OCI-LY1 (cell line): ENCODE results near the gene BRPF1.

Experiments
- H2AFZ ChIP-seq: fragments of 200-600 bp; sonication (generic), shearing (Covaris generic); 2 replicates; pipeline ENCODE4 v1.6.0; 2014; ENCODE audit warnings: antibody characterized with exemption, mild to moderate bottlenecking, low read length
- H3F3A ChIP-seq: fragments of 200-600 bp; sonication (generic), shearing (Covaris generic); 2 replicates; pipeline ENCODE4 v1.6.0; 2014; ENCODE audit warnings: mild to moderate bottlenecking, antibody characterized with exemption, low read length, moderate library complexity; ENCODE audit not compliant: insufficient read depth
- H3K27ac ChIP-seq: fragments of 200-600 bp; sonication (generic); 2 replicates; pipeline ENCODE4 v1.5.1; 2014; ENCODE audit warnings: low read length, mixed run types, mild to moderate bottlenecking, low read depth; ENCODE audit not compliant: poor library complexity, severe bottlenecking
- H3K27me3 ChIP-seq: fragments of 200-600 bp; sonication (generic); 2 replicates; pipeline ENCODE4 v1.6.0; 2014; ENCODE audit warnings: antibody characterized with exemption, mild to moderate bottlenecking, low read length, moderate library complexity; ENCODE audit not compliant: insufficient read depth
- H3K36me3 ChIP-seq: fragments of 200-600 bp; sonication (generic); 2 replicates; pipeline ENCODE4 v1.6.1; 2014; ENCODE audit warnings: mild to moderate bottlenecking, antibody characterized with exemption, low read length, moderate library complexity, mixed read lengths; ENCODE audit not compliant: insufficient read depth
- H3K4me1 ChIP-seq: fragments of 200-600 bp; sonication (generic); 2 replicates; pipeline ENCODE4 v1.5.1; 2014; ENCODE audit warnings: mild to moderate bottlenecking, low read length, moderate library complexity; ENCODE audit not compliant: insufficient read depth, severe bottlenecking
- H3K4me2 ChIP-seq: fragments of 200-600 bp; sonication (generic), shearing (Covaris generic); 2 replicates; pipeline ENCODE4 v1.6.1; 2014; ENCODE audit warnings: low read length
- H3K4me3 ChIP-seq: fragments of 200-600 bp; sonication (generic); 2 replicates; pipeline ENCODE4 v1.5.1; 2014; ENCODE audit warnings: low read length, low read depth, mild to moderate bottlenecking, mixed read lengths; ENCODE audit not compliant: poor library complexity, severe bottlenecking
- H3K79me2 ChIP-seq: fragments of 200-600 bp; shearing (Covaris generic); 2 replicates; pipeline ENCODE4 v1.6.1; 2016; ENCODE audit warnings: mixed run types, low read length, mixed read lengths; ENCODE audit not compliant: insufficient read depth
- H3K9ac ChIP-seq: fragments of 200-600 bp; sonication (generic), shearing (Covaris generic); 2 replicates; pipeline ENCODE4 v1.6.1; 2014; ENCODE audit warnings: mild to moderate bottlenecking, low read length, mixed read lengths
- H3K9me2 ChIP-seq: fragments of 200-600 bp; sonication (generic), shearing (Covaris generic); 2 replicates; pipeline ENCODE4 v1.6.1; 2014; ENCODE audit warnings: low read depth, mild to moderate bottlenecking, low read length, mixed read lengths
- H3K9me3 ChIP-seq: fragments of 200-600 bp; shearing (Covaris generic); 2 replicates; pipeline ENCODE4 v1.6.1; 2014; ENCODE audit warnings: low read length, mixed read lengths
- H4K20me1 ChIP-seq: fragments of 200-600 bp; sonication (generic), shearing (Covaris generic); 2 replicates; pipeline ENCODE4 v1.6.0; 2016; ENCODE audit warnings: mild to moderate bottlenecking, low read length; ENCODE audit not compliant: insufficient read depth
- EZH2 ChIP-seq: fragments of 200-600 bp; sonication (generic), shearing (Covaris generic); IDR thresholded peaks from 2 replicates; pipeline ENCODE4 v1.8.0; 2017; ENCODE audit warnings: borderline replicate concordance, mixed run types, mild to moderate bottlenecking, antibody characterized with exemption, low read length, moderate library complexity, mixed read lengths
- TF ChIP-seq, protein P1 (sequence below): fragments of 200-600 bp; sonication (generic), shearing (Covaris generic); IDR thresholded peaks from 2 replicates; pipeline ENCODE4 v1.5.1; 2017; ENCODE audit warnings: mild to moderate bottlenecking, antibody characterized with exemption, low read length, moderate library complexity, mixed read lengths

The BRPF1 gene

DNA sequence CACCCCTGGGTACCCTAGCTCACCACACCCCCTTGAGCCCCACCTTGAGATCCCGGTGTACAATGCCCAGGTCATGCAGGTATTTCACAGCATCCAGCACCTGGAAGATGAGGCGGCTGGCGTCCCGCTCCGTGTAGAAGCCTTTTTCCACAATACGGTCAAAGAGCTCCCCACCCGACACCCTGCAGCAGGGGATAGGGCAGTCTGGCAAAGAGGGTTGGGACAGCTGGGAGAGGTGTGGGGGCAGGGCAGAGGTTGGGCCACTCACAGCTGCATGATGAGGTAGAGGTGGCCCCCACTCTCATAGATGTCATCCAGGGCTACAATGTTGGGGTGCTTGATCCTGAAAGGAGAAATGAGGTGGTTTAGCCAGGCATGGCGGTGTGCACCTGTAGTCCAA, 31.3 kb downstream of the BRPF1 start:
- Histone ChIP-seq H3F3A (0 out of 2 replicates have a peak, but pooled peaks cover 6% of the 10 kb centered on the region), H3K79me2 (no peaks in the 10 kb centered on the region), H2AFZ (no peak overlapping the region), H3K9ac (no peak overlapping the region), H3K9me2 (no peaks in the 10 kb centered on the region), H3K27ac (no peak overlapping the region), H3K9me3 (no peaks in the 10 kb centered on the region), H3K4me3 (no peak overlapping the region), H3K36me3 (peaks cover 27% of the 10 kb centered on the region), H3K4me1 (no peaks in the 10 kb centered on the region), H4K20me1 (no peaks in the 10 kb centered on the region), H3K4me2 (no peak overlapping the region), H3K27me3 (no peaks in the 10 kb centered on the region)
- TF ChIP-seq, protein P1, sequence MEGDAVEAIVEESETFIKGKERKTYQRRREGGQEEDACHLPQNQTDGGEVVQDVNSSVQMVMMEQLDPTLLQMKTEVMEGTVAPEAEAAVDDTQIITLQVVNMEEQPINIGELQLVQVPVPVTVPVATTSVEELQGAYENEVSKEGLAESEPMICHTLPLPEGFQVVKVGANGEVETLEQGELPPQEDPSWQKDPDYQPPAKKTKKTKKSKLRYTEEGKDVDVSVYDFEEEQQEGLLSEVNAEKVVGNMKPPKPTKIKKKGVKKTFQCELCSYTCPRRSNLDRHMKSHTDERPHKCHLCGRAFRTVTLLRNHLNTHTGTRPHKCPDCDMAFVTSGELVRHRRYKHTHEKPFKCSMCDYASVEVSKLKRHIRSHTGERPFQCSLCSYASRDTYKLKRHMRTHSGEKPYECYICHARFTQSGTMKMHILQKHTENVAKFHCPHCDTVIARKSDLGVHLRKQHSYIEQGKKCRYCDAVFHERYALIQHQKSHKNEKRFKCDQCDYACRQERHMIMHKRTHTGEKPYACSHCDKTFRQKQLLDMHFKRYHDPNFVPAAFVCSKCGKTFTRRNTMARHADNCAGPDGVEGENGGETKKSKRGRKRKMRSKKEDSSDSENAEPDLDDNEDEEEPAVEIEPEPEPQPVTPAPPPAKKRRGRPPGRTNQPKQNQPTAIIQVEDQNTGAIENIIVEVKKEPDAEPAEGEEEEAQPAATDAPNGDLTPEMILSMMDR, result no peak
- no peak for TF ChIP-seq EZH2

DNA sequence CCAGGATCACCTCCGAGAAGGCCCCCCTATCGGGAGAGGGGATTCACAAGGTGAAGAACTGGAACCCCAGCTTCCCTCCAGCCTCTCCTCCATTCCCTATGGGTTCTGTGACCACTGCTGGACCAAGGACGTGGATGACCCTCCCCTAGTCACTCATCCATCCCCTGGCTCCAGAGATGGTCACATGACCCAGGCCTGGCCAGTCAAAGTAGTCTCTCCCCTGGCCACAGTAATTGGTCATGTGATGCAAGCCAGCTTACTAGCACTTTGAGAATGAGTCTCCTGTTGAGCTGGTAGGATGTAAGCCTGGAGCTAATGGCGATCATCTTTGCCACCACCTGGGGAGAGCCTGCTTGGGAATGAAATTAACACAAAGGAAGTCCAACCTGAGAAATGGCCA, 34.3 kb downstream of the BRPF1 start:
- H2AFZ ChIP-seq, result no peak overlapping the region
- H3K9me2 ChIP-seq, result no peaks in the 10 kb centered on the region
- H3K79me2 ChIP-seq, result no peaks in the 10 kb centered on the region
- H3K36me3 ChIP-seq, result 0 out of 2 replicates have a peak, but pooled peaks cover 3% of the 10 kb centered on the region
- TF ChIP-seq, protein P1, result no peak
- TF ChIP-seq EZH2, result no peak
- peaks cover 8% of the 10 kb centered on the region for H3K4me1 ChIP-seq
- H3F3A ChIP-seq, result 0 out of 2 replicates have a peak, but pooled peaks cover 6% of the 10 kb centered on the region
- no peaks in the 10 kb centered on the region for H3K27me3 ChIP-seq
- no peak overlapping the region for H3K4me2 ChIP-seq
- no peak overlapping the region for H3K4me3 ChIP-seq
- H3K9me3 ChIP-seq, result no peaks in the 10 kb centered on the region
- no peak overlapping the region for H3K9ac ChIP-seq
- no peak overlapping the region for H3K27ac ChIP-seq
- H4K20me1 ChIP-seq, result no peaks in the 10 kb centered on the region

DNA sequence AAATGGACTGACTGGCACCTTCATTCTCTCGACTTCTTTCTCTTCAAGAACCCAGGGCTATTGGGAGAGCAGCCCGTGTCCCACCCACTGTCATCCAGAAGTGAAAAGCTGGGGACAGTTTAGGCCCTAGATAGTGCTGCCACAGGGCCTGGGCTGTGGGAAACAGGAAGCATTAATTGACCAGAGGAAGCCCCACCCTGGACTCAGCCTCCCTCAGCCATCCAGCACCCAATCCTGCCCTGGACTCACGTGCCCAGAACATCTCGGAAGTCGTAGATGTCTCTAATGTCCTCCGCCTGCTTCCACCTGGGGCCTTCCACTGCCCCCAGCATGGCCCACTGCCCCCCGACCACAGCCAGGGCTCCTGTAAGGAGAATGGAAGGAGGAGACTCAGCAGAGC, 35.9 kb downstream of the BRPF1 start:
- H4K20me1 ChIP-seq, result no peaks in the 10 kb centered on the region
- no peak overlapping the region for H2AFZ ChIP-seq
- no peaks in the 10 kb centered on the region for H3K36me3 ChIP-seq
- no peaks in the 10 kb centered on the region for H3K27me3 ChIP-seq
- H3K4me2 ChIP-seq, result no peak overlapping the region
- no peak overlapping the region for H3K27ac ChIP-seq
- no peaks in the 10 kb centered on the region for H3K9me2 ChIP-seq
- H3K4me3 ChIP-seq, result no peak overlapping the region
- H3F3A ChIP-seq, result 0 out of 2 replicates have a peak, but pooled peaks cover 3% of the 10 kb centered on the region
- H3K4me1 ChIP-seq, result peaks cover 8% of the 10 kb centered on the region
- TF ChIP-seq, protein P1, result no peak
- no peak for TF ChIP-seq EZH2
- H3K79me2 ChIP-seq, result no peaks in the 10 kb centered on the region
- H3K9ac ChIP-seq, result no peak overlapping the region
- H3K9me3 ChIP-seq, result no peaks in the 10 kb centered on the region
